ENCODE measurements around the gene KIF17.

The KIF17 gene

DNA sequence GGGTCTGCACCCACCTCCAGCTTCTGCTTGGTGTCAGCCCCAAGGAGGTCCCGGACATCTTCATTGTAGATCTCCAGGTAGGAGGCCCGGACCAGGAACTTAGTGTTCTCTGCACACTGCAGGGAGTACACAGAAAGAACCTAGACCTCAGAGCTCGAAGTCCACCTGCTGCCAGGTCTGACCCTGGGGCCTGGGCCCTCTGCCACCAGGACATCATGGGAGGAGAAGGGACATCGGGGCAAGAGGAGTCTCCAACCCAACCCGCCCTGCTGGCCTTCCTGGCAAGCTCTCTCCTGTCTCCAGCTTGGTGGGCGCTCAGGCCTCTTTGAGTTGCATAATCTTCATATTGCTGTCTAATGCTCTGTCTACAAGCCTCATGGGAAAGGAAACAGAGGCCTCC is 4.4 kb downstream of the KIF17 start:
- TF ChIP-seq, protein P1, sequence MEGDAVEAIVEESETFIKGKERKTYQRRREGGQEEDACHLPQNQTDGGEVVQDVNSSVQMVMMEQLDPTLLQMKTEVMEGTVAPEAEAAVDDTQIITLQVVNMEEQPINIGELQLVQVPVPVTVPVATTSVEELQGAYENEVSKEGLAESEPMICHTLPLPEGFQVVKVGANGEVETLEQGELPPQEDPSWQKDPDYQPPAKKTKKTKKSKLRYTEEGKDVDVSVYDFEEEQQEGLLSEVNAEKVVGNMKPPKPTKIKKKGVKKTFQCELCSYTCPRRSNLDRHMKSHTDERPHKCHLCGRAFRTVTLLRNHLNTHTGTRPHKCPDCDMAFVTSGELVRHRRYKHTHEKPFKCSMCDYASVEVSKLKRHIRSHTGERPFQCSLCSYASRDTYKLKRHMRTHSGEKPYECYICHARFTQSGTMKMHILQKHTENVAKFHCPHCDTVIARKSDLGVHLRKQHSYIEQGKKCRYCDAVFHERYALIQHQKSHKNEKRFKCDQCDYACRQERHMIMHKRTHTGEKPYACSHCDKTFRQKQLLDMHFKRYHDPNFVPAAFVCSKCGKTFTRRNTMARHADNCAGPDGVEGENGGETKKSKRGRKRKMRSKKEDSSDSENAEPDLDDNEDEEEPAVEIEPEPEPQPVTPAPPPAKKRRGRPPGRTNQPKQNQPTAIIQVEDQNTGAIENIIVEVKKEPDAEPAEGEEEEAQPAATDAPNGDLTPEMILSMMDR (IDR thresholded peaks at IDR 0.05; ENCODE audit: extremely low read depth, missing control alignments), result no peak
- DNase-seq (ENCODE audit: low spot score), result no peak

DNA sequence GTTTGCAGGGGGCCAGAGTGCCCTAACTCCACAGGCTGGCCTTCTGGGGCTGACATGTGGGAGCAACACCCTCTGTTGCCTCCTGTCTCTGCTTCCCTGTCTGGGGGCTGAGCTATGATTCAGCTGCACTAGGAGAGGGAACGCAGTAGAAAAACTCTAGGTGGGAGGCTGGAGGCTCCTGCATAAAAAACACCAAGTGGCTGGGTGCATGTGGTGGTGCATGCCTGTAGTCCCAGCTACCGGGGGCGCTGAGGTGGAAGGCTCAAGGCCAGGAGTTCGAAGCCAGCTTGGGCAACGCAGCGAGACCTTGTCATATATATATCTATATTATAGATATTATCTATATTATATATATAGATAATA is 5.6 kb downstream of the KIF17 start:
- TF ChIP-seq, protein P1 (IDR thresholded peaks at IDR 0.05; ENCODE audit: extremely low read depth, missing control alignments), result no peak
- DNase-seq (ENCODE audit: low spot score), result no peak

DNA sequence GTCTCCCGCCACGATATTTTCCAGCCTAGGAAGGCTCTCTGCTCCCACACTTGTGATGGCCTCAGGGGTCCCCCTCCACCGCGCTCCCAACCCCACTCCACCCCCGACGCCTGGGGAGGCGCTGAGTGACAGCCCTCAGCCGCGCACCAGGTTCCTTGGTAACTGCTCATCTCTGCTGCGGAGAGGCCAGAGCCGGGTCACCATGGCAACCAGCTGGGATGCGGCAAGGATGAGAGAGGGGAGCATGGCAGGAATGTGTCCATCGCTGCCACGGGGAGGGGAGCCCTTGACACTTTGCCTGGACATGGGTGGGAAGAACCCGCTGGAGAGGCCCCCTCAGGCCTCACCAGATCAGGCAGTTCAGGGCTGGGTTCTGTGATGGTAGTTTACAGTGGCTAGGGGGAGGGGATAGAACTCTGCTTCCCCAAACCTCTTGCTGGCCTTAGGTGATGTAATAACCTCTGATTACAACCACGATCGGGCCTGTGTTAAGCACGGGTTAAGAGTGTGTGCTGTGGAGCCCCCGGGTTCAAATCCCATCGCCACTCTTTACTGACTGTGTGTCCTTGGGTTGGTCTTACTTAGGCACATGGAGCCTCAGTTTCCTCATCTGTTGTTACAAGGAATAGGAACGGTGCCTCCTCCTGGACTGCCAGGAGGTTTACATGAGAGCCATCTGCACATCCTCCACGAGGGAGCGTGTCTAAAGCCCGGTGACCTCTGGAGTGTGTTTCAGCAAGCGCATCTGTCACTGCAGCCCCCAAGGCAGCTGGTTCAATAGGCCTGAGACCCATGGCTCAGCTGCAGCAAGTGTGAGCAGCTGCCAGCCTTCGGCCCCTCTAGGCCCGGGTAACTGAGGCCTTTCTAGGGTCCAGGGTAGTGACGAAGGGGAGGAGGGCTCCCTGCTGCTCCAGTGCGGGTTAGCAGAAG is 6.3 kb downstream of the KIF17 start:
- TF ChIP-seq, protein P1 (IDR thresholded peaks at IDR 0.05; ENCODE audit: extremely low read depth, missing control alignments), result no peak
- DNase-seq (ENCODE audit: low spot score), result no peak

DNA sequence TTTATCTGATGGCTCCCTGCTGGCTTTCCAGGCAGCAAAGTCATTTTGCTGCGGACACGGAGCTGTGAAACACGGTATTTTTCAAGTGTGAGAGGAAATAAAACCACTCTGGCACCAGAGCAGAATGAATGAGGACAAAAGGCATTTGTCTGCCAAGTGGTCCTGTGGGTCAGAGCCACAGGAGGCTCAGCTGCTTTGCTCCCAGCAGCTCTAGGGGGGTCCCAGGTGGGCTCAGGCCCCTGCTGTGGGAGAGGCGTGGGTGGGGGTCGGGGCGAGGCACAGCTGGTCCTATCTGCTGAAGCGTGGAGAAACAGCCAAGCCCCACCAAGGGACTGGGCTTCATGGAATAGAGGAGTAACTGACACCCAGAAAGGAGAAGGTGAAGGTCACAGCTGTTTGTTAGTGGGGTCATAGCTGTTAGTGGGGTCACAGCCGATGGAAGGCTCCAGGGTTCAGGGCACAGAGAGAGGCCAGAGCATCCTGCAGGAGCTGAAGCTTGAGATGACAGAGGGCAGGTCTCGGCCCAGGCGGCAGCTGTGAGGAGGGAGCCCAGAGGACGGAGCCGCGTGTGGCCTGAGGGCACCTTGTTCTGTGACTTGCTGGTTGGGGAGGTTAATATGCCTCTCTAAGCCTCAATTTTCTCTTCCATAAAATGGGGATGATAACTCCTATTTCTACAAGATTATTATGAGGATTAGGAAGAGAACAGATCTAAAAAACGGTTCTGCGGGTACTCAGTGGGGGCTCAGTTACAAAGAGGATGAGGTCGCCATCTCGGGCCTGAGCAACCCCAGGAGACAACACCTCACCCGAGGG is 7.1 kb downstream of the KIF17 start:
- TF ChIP-seq, protein P1 (IDR thresholded peaks at IDR 0.05; ENCODE audit: extremely low read depth, missing control alignments), result no peak
- DNase-seq (ENCODE audit: low spot score), result no peak

DNA sequence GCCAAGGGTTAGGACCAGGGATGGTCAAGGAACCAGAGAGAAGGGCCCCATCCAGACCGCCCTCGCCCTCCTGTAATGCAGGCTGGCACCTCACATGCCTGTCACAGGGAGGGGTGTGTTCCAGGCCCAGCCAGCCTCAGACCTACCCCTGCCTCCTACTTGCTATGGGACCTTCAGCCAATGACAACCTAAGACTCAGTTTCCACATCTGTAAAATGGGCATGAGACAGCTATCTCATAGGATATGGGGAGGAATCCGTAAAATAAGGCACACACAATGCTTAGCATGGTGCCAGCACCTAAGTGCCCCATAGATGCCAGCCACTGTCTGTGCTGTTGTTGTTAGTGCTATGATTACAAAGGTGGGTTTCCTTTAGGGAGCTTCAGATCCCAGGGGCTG is 7.9 kb downstream of the KIF17 start:
- DNase-seq (ENCODE audit: low spot score), result no peak
- TF ChIP-seq, protein P1 (IDR thresholded peaks at IDR 0.05; ENCODE audit: extremely low read depth, missing control alignments), result no peak

DNA sequence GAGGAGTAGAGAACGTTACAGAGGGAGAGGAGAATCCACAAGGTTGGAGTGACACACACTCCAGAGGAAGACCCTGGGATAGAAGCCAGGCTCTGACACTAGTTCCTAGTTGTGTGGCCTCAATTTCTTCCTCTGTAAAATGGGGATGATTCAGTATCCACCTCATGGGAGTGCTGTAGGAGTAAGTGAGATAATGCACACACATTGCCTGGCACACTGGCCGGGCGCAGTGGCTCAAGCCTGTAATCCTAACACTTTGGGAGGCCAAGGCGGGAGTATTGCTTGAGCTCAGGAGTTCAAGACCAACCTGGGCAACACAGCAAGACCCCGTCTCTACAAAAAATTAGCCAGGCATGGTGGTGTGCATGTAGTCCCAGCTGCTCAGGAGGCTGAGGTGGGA is 8.9 kb downstream of the KIF17 start:
- DNase-seq (ENCODE audit: low spot score), result no peak
- TF ChIP-seq, protein P1 (IDR thresholded peaks at IDR 0.05; ENCODE audit: extremely low read depth, missing control alignments), result no peak

DNA sequence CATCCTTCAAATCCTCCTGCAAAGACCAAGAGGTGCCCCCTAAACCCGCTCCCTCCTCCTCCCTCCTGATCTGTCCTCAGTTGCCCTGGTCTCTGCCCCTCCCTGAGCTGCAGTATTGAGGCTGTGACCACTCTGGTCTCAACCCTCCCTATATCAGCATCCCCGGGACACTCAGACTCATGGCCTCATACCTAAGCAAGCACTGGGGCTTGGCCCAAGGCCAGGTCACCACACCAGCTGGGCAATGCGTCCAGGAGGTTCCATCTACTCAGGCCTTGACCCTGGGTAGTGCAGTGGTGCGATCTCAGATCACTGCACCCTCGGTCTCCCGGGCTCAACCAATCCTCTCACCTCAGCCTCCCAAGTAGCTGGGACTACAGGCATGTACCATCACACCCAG is 9.8 kb downstream of the KIF17 start:
- TF ChIP-seq, protein P1 (IDR thresholded peaks at IDR 0.05; ENCODE audit: extremely low read depth, missing control alignments), result no peak

More for the DNA sequence above, 9.8 kb downstream of the KIF17 start:
- no peak for DNase-seq (ENCODE audit: low spot score)
